Breast epithelium (tissue), 4 donors: Measurements from ENCODE around the gene NAB2. TPM values are rescaled to one million over a fixed set of nuclear protein-coding genes. Genes with fewer than 3 reads are reported as not detected.

Experiments used
- DNase-seq, 2 donors: peaks; one replicate each; pipeline ENCODE4 v3.0.0-alpha.2; 2019; ENCODE audit warnings: low spot score in 2 of 2
- H3K27ac ChIP-seq, 2 donors: fragments of 200-600 bp; sonication (generic) in 1 of 2; one replicate each; pipeline ENCODE4 v1.5.1; 2016 to 2019; ENCODE audit warnings: mild to moderate bottlenecking in 1 of 2
- H3K27me3 ChIP-seq, 2 donors: fragments of 200-600 bp; sonication (generic) in 1 of 2; one replicate each; pipeline versions ENCODE4 v1.5.1 to v1.6.0; 2017 to 2019; ENCODE audit warnings: control low read depth in 1 of 2, mild to moderate bottlenecking in 1 of 2
- H3K36me3 ChIP-seq: fragments of 200-600 bp; one replicate; pipeline ENCODE4 v1.5.1; 2019
- H3K4me1 ChIP-seq, 2 donors: fragments of 200-600 bp; sonication (generic); one replicate each; pipeline ENCODE4 v1.5.1; 2016 to 2019; ENCODE audit warnings: control low read depth in 1 of 2
- H3K4me3 ChIP-seq, 3 donors: fragments of 200-600 bp; sonication (generic); 1 replicate in 2 of 3; 2 replicates in 1 of 3; pipeline ENCODE4 v1.5.1; 2016 to 2019; ENCODE audit warnings: mild to moderate bottlenecking in 3 of 3, moderate library complexity in 2 of 3
- H3K9me3 ChIP-seq, 2 donors: fragments of 200-600 bp; sonication (generic) in 1 of 2; one replicate each; pipeline ENCODE4 v1.5.1; 2016 to 2019; ENCODE audit warnings: control low read depth in 1 of 2
- CTCF ChIP-seq, 3 donors: fragments of 450-650 bp; IDR thresholded peaks; one replicate each; pipeline ENCODE4 v1.5.1; 2016 to 2017; ENCODE audit warnings: antibody characterized with exemption in 3 of 3, mild to moderate bottlenecking in 3 of 3, moderate library complexity in 3 of 3
- POLR2A ChIP-seq: fragments of 450-650 bp; IDR thresholded peaks from one replicate; pipeline ENCODE4 v1.6.1; 2016; ENCODE audit warnings: antibody characterized with exemption, mild to moderate bottlenecking, moderate library complexity
- POLR2AphosphoS5 ChIP-seq, 3 donors: sonication (generic); formaldehyde crosslinking; IDR thresholded peaks; one replicate each; pipeline ENCODE4 v1.6.1; 2017; ENCODE audit warnings: antibody characterized with exemption in 3 of 3
- intact Hi-C: fragments of 100-400 bp; cut with DNase I; formaldehyde crosslinking; loops from one replicate; pipeline ENCODE4 v1.15.1; 2023; ENCODE audit warnings: low total_unique reads
- total RNA-seq, 3 donors: library from RNA; depleted of rRNA; stranded (reverse); fragments of >200 nt; gene quantifications; one replicate each; pipeline ENCODE4 v1.1.0, GENCODE V29; 2016

The NAB2 gene
- total RNA-seq, 3 donors from 2014 or later = 9.0 to 33.2 (median 24.6) TPM

GRCh38 chr12:57095440-57095839 lies 6.5 kb downstream of the NAB2 start:
- intact Hi-C loops = no loop called here
- H3K9me3 ChIP-seq = no peaks in the 10 kb centered on the region
- H3K4me3 ChIP-seq = no peak overlapping the region
- H3K27me3 ChIP-seq = no peaks in the 10 kb centered on the region
- TF ChIP-seq POLR2A (no peak), CTCF (IDR thresholded peaks at IDR 0.05) (no peak), POLR2AphosphoS5 (IDR thresholded peaks at IDR 0.05) (no peak)
- DNase-seq = no peak
- peak overlapping the region; percentile 5 to 67 for H3K27ac ChIP-seq
- H3K36me3 ChIP-seq = no peaks in the 10 kb centered on the region
- H3K4me1 ChIP-seq = peaks cover 6 to 18% of the 10 kb centered on the region in 2 donors

GRCh38 chr12:57096099-57096572 lies 7.2 kb downstream of the NAB2 start:
- peak overlapping the region; percentile 5 to 67 for H3K27ac ChIP-seq
- H3K4me1 ChIP-seq = peaks cover 3 to 14% of the 10 kb centered on the region in 2 donors
- H3K27me3 ChIP-seq = no peaks in the 10 kb centered on the region
- no peak overlapping the region for H3K4me3 ChIP-seq
- H3K9me3 ChIP-seq = no peaks in the 10 kb centered on the region
- DNase-seq = peak in 1 of 2 donors; percentile 74
- TF ChIP-seq POLR2A (no peak), POLR2AphosphoS5 (IDR thresholded peaks at IDR 0.05) (no peak), CTCF (IDR thresholded peaks at IDR 0.05) (no peak)
- H3K36me3 ChIP-seq = no peaks in the 10 kb centered on the region
- intact Hi-C loops = no loop called here

DNA sequence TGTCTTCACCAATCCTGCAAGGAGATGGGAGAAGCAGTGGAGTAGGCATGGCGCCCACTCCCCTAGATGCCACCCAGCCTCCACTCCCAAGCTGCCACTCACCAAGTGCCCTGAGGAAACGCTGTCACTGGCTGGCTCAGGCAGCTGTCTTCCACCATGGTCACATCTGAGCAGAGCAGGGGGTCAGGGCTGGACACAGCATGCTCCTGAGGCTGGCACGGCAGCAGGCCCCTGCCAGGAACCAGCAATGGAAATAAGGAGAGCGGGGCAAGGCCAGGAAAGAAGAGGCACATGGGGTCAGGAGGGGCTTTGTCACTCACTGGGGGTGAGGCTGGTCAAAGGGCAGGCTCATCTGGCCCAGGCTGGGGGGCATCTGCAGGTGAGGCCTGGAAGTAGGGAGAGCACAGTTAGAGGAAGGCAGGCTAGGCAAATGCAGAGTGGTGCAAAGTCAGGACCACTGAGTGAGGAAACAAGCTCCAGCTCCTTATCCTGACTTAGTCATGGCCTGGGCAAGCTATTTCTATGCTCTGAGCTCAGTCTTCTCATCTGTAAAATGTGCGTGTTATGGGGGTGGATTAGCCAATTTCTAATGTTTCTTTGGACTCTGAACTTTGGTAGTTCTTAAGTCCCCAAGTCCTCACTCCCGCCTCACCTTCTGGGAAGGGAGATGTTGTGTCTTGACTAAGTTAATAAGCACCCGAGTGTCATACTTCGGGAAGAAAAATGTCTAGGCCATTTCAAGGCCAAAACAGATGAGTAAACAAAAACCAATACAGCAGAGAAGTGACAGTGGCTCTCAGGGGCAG lies 8.0 kb downstream of the NAB2 start:
- Histone ChIP-seq H3K4me1 (peaks cover 0 to 14% of the 10 kb centered on the region in 2 donors), H3K27me3 (no peaks in the 10 kb centered on the region), H3K9me3 (no peaks in the 10 kb centered on the region), H3K4me3 (no peak overlapping the region), H3K27ac (peak overlapping the region; percentile 5 to 67), H3K36me3 (no peaks in the 10 kb centered on the region)
- TF ChIP-seq POLR2AphosphoS5 (IDR thresholded peaks at IDR 0.05) = no peak
- TF ChIP-seq CTCF (IDR thresholded peaks at IDR 0.05) = no peak
- TF ChIP-seq POLR2A = no peak
- DNase-seq = no peak
- intact Hi-C loops = no loop called here

DNA sequence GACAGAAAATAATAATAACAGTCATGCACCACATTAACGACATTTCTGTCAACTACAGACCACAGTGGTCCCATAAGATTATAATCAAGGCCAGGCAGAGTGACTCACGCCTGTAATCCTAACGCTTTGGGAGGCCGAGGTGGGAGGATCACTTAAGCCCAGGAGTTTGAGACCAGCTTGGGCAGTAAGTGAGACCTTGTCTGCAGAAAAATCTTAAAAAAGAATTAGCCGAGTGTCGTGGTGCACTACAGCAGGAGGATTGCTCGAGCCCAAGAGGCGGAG lies 8.6 kb downstream of the NAB2 start:
- Histone ChIP-seq H3K27ac (peak overlapping the region in 1 of 2 donors; percentile 5), H3K4me1 (peaks cover 0 to 14% of the 10 kb centered on the region in 2 donors), H3K36me3 (no peaks in the 10 kb centered on the region), H3K4me3 (no peak overlapping the region), H3K27me3 (no peaks in the 10 kb centered on the region), H3K9me3 (no peaks in the 10 kb centered on the region)
- intact Hi-C loops = no loop called here
- no peak for DNase-seq
- TF ChIP-seq CTCF (IDR thresholded peaks at IDR 0.05) (no peak), POLR2AphosphoS5 (IDR thresholded peaks at IDR 0.05) (no peak)

GRCh38 chr12:57098546-57098945 lies 9.6 kb downstream of the NAB2 start:
- Histone ChIP-seq H3K9me3 (no peaks in the 10 kb centered on the region), H3K36me3 (no peaks in the 10 kb centered on the region), H3K27ac (peak overlapping the region; percentile 3 to 68), H3K27me3 (no peaks in the 10 kb centered on the region), H3K4me3 (no peak overlapping the region), H3K4me1 (peaks cover 0 to 6% of the 10 kb centered on the region in 2 donors)
- intact Hi-C loops = no loop called here
- no peak for DNase-seq
- TF ChIP-seq POLR2AphosphoS5 (IDR thresholded peaks at IDR 0.05) (no peak), POLR2A (no peak), CTCF (IDR thresholded peaks at IDR 0.05) (no peak)
